ENCODE measurements around the gene BLTP3A.

- TF ChIP-seq, protein P1, sequence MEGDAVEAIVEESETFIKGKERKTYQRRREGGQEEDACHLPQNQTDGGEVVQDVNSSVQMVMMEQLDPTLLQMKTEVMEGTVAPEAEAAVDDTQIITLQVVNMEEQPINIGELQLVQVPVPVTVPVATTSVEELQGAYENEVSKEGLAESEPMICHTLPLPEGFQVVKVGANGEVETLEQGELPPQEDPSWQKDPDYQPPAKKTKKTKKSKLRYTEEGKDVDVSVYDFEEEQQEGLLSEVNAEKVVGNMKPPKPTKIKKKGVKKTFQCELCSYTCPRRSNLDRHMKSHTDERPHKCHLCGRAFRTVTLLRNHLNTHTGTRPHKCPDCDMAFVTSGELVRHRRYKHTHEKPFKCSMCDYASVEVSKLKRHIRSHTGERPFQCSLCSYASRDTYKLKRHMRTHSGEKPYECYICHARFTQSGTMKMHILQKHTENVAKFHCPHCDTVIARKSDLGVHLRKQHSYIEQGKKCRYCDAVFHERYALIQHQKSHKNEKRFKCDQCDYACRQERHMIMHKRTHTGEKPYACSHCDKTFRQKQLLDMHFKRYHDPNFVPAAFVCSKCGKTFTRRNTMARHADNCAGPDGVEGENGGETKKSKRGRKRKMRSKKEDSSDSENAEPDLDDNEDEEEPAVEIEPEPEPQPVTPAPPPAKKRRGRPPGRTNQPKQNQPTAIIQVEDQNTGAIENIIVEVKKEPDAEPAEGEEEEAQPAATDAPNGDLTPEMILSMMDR (IDR thresholded peaks at IDR 0.05) = no peak
- TF ChIP-seq POLR2A (IDR thresholded peaks at IDR 0.05) = no peak
These were observed 45.6 kb upstream of the BLTP3A start for GRCh38 chr6:34746104-34746846.
